ENCODE data around the gene OIT3.
"Not testable (repeated sequence)": the region's sequence is repeated elsewhere in the genome, so short reads cannot be mapped to it uniquely, and the experiment has no call there.

OIT3 gene

DNA sequence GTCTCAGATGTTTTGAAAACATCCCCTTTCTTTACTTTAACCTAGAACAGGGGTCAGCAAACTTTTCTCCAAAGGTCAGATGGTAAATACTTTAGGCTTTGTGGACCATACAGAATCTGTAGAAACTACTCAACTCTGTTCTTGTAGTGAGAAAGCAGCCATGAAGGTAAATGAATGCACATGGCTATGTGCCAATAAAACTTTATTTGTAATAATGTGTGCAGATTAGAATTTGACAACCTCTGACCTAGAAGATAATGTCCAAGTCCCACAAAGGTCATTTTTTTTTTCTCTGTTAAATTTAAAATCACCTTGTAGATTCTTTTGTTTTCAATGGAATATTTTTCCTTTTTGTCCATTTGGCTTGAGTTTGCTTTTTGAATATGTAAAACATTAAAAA is 17.2 kb downstream of the OIT3 start:
- TF ChIP-seq, protein P1, sequence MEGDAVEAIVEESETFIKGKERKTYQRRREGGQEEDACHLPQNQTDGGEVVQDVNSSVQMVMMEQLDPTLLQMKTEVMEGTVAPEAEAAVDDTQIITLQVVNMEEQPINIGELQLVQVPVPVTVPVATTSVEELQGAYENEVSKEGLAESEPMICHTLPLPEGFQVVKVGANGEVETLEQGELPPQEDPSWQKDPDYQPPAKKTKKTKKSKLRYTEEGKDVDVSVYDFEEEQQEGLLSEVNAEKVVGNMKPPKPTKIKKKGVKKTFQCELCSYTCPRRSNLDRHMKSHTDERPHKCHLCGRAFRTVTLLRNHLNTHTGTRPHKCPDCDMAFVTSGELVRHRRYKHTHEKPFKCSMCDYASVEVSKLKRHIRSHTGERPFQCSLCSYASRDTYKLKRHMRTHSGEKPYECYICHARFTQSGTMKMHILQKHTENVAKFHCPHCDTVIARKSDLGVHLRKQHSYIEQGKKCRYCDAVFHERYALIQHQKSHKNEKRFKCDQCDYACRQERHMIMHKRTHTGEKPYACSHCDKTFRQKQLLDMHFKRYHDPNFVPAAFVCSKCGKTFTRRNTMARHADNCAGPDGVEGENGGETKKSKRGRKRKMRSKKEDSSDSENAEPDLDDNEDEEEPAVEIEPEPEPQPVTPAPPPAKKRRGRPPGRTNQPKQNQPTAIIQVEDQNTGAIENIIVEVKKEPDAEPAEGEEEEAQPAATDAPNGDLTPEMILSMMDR (IDR thresholded peaks at IDR 0.05; ENCODE audit: extremely low read depth, insufficient read depth, missing control alignments): no peak
- in situ Hi-C loops (cut with MboI; ENCODE audit: low pct_unique_long_range_greater_than_20kb, low sequenced_read_pairs, unreplicated experiment): no loop called here
- no peak for DNase-seq (ENCODE audit: low spot score)

DNA sequence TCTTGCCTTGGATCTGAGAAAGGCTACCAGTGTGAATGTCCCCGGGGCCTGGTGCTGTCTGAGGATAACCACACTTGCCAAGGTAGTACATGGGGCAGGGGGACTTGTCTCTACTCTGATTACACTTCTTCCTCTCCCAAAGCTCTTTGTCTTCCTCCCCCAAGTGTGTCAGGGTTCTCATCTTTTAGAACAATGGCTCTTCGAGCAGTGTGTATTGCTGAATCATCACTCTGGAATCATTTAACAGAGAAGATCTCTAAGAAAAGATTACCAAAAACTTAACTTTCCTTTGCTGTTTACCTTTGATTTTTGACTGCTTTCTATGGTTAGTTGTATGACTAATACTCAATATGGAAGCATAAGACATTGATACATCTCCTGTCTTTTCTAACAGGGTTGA is 18.2 kb downstream of the OIT3 start:
- TF ChIP-seq, protein P1 (IDR thresholded peaks at IDR 0.05; ENCODE audit: extremely low read depth, insufficient read depth, missing control alignments): no peak
- no peak for DNase-seq (ENCODE audit: low spot score)
- in situ Hi-C loops (cut with MboI; ENCODE audit: low pct_unique_long_range_greater_than_20kb, low sequenced_read_pairs, unreplicated experiment): no loop called here

DNA sequence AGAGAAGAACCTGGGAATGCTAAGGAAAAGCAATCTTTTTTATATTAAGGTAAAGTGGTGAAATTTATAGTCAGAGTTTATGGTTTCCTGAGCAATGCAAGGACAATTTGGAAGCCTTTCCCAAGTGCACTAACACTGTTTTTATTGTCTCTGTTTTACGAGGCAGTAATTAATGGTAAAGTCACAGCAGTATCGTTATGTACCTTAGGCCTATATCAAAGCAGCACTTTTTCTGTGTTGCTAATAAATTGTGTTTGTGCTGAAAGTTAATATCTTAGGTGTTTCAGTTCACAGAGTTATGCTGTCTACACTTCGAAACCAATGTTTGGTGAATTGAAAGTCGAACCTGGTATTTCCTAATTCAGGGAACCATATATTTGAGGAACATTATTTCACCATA is 19.2 kb downstream of the OIT3 start:
- in situ Hi-C loops (cut with MboI; ENCODE audit: low pct_unique_long_range_greater_than_20kb, low sequenced_read_pairs, unreplicated experiment): no loop called here
- DNase-seq (ENCODE audit: low spot score): no peak
- TF ChIP-seq, protein P1 (IDR thresholded peaks at IDR 0.05; ENCODE audit: extremely low read depth, insufficient read depth, missing control alignments): no peak

DNA sequence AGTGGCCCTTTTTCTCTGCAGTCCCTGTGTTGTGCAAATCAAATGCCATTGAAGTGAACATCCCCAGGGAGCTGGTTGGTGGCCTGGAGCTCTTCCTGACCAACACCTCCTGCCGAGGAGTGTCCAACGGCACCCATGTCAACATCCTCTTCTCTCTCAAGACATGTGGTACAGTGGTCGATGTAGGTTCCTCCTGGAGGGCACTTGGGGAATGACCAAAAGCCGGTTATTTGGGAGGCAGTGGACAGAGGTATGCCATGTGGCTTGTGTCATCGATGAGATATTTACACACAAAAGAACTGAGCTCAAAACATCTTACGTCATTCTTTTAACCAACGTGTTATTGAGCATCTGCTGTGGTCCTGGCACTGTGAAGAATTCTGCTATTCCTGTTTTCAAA is 19.7 kb downstream of the OIT3 start:
- TF ChIP-seq, protein P1 (IDR thresholded peaks at IDR 0.05; ENCODE audit: extremely low read depth, insufficient read depth, missing control alignments): no peak
- DNase-seq (ENCODE audit: low spot score): no peak
- in situ Hi-C loops (cut with MboI; ENCODE audit: low pct_unique_long_range_greater_than_20kb, low sequenced_read_pairs, unreplicated experiment): no loop called here

DNA sequence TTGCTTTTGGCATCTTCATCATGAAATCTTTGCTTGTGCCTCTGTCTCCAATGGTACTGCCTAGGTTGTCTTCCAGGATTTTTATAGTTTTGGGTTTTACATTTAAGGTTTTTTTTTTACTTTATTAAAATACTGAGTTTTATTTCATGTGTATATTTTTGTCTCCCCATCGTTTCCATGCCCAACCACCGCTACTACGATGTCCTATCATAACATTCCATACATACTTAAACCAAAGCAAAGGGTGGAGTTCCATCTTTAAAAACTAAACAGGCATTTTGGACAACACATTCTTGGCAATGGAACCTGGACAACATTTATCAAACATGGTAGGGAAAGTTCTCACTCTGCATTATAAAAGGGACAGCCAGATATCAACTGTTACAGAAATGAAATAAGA is 23.7 kb downstream of the OIT3 start:
- in situ Hi-C loops (cut with MboI; ENCODE audit: low pct_unique_long_range_greater_than_20kb, low sequenced_read_pairs, unreplicated experiment); DNase-seq (ENCODE audit: low spot score): not testable (repeated sequence)

DNA sequence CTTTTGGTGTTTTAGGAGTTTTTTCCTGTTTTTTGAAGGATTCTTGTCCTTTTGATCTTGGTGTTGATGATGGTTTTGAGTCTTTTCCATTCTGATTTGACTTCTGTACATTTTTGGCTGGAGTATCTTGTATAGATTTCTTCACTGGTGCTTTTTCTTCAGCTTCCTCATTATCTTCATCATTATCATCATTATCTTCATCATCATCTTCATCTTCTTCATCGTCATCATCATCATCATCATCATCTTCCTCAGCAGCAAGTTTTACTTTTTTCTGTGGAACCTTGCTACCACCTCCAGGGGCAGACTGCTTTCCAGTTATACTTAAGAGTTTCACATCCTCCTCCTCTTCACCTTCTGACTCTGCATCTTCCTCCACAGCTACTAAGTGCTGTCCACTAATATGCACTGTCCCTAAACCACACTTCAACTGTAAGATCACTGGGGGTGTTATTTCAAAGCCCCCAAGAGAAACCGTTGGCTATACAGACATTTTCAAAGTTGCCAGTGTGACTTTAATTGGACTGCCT is 24.3 kb downstream of the OIT3 start:
- DNase-seq (ENCODE audit: low spot score); in situ Hi-C loops (cut with MboI; ENCODE audit: low pct_unique_long_range_greater_than_20kb, low sequenced_read_pairs, unreplicated experiment): not testable (repeated sequence)
- TF ChIP-seq, protein P1 (IDR thresholded peaks at IDR 0.05; ENCODE audit: extremely low read depth, insufficient read depth, missing control alignments): peak; percentile 8

DNA sequence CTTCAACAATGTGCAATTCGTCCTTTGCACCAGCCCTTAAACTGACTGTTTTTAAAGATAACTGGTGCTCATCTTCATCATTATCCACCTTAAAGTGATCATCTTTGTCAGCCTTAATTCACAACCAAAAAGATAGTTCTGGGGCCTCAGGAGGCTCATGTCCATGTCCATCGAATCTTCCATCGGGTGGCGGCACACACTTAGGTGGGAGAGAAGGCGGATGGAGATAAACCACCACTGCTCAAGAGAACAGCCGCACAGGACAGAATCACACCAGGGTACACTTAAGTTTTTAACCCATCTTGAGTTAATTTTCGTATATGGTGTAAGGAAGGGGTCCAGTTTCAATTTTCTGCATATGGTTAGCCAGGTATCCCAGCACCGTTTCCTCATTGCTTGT is 24.8 kb downstream of the OIT3 start:
- DNase-seq (ENCODE audit: low spot score): no peak
- TF ChIP-seq, protein P1 (IDR thresholded peaks at IDR 0.05; ENCODE audit: extremely low read depth, insufficient read depth, missing control alignments): no peak
- in situ Hi-C loops (cut with MboI; ENCODE audit: low pct_unique_long_range_greater_than_20kb, low sequenced_read_pairs, unreplicated experiment): no loop called here

DNA sequence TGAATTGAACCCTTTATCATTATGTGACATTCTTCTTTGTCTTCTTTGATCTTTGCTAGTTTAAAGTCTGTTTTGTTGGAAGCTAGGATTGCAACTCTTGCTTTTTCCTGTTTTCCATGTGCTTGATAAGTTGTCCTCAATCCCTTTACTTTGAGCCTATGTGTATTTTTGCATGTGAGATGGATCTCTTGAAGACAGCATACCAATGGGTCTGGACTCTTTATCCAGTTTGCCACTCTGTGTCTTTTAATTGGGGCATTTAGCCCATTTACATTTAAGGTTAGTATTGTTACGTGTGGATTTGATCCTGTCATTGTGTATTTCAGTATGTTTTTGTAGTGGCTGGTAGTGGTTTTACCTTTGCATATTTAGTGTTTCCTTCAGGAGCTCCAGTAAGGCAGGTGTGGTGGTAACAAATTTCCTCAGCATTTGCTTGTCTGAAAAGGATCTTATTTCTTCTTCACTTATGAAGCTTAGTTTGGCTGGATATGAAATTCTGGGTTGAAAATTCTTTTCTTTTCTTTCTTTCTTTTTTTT is 27.7 kb downstream of the OIT3 start:
- in situ Hi-C loops (cut with MboI; ENCODE audit: low pct_unique_long_range_greater_than_20kb, low sequenced_read_pairs, unreplicated experiment); DNase-seq (ENCODE audit: low spot score): not testable (repeated sequence)
